GM12801 (cell line): ENCODE data around the gene ENO3.

Experiments
- TF ChIP-seq, protein P1 (sequence below): IDR thresholded peaks from one replicate; pipeline ENCODE4 v1.5.1; 2011; ENCODE audit warnings: control low read depth; ENCODE audit not compliant: insufficient read length; ENCODE audit errors: extremely low read depth

Gene ENO3

GRCh38 chr17:4960279-4960922, 9.5 kb downstream of the ENO3 start:
- TF ChIP-seq, protein P1, sequence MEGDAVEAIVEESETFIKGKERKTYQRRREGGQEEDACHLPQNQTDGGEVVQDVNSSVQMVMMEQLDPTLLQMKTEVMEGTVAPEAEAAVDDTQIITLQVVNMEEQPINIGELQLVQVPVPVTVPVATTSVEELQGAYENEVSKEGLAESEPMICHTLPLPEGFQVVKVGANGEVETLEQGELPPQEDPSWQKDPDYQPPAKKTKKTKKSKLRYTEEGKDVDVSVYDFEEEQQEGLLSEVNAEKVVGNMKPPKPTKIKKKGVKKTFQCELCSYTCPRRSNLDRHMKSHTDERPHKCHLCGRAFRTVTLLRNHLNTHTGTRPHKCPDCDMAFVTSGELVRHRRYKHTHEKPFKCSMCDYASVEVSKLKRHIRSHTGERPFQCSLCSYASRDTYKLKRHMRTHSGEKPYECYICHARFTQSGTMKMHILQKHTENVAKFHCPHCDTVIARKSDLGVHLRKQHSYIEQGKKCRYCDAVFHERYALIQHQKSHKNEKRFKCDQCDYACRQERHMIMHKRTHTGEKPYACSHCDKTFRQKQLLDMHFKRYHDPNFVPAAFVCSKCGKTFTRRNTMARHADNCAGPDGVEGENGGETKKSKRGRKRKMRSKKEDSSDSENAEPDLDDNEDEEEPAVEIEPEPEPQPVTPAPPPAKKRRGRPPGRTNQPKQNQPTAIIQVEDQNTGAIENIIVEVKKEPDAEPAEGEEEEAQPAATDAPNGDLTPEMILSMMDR = no peak

DNA sequence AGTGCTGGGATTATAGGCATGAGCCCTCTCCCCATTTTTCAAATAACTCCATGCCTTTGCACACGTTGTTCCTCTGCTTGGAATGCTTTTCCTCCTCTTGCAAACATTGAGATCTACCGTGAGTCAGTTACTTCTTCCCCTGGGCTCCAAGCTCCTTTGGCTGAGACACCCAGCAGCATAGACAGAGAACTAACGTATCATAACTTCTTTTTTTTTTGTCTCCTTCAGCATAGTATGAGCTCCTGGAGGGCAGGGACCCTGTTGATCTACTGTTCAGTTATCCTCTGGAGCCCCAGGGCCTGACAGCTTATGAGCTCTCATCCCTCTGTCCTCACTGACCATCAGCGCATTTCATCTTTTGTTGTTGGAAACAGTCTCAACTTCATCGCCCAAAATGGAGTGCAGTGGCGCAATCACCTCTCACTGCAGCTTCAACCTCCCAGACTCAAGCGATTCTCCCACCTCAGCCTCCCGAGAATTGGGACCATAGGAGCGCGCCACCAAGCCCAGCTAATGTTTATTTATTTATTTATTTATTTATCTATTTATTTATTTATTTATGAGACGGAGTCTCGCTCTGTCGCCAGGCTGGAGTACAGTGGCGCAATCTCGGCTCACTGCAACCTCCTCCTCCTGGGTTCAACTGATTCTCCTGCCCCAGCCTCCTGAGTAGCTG, 14.5 kb downstream of the ENO3 start:
- TF ChIP-seq, protein P1 = no peak

DNA sequence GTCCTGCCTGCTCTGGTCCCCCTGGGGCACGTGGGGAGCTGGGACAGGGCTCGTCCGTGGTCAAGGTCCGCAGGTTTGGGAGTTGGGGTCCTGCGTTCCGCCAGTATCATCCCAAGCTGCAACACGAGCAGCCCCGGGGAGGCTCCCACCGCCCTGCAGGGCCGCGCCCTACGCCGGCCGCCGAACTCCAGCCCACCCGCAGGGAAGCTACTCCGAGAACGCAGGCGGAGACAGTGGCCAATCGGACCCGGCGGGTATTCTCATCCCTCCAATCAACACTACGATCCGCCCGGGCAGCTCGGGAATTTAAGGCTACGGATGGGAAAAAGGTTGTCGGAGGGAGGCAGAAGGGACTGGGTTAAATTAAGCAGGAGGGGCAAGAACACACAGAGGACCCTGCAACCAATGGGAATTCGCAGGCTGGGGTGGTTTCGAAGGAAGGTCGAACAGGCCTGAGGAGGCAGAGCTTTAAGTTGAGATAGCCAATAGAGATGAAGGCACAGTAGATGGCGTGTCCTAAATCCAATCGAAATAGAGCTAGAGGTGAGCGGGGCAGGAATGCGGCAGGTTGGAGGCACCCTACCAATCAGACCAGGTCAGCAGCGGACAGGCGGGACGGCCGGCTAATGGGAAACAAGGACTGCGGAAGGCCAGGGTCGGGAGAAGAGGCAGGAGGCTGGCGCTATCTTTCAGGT, 16.1 kb downstream of the ENO3 start:
- TF ChIP-seq, protein P1 = no peak

- TF ChIP-seq, protein P1 = no peak
Observed at GRCh38 chr17:4967539-4968485, 16.9 kb downstream of the ENO3 start, which contains the start of gene SPAG7. Gene SPAG7 (minus strand): TSS chr17:4967817. CDS start chr17:4967804, 13 bp downstream.

- TF ChIP-seq, protein P1 = no peak
Observed at GRCh38 chr17:4968486-4969046, 17.6 kb downstream of the ENO3 start.

DNA sequence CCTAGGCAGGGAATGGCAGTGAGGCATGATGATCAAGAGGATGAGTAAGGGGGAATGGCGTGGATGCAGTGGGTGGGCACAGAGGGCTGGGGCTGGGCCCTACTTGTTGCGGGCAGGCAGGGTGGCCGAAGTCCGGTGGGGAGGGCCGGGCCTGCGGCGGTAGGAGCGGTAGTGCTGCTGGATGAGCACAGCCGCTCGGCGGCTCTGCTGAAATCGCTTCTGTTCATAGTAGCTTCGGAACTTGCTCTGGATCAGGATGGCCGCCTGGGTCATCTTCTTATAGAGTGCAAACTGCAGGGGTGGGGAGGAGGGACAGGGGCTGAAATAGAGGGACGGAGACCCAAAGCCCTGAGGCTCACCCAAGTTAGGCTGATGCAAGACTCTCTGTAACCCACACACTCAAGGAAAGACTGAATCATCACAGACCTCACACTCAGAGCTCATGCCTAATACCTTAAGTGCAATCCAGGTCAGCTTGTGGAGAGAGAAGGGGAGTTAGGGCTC, 18.2 kb downstream of the ENO3 start:
- TF ChIP-seq, protein P1 = no peak
